K562 (cell line): ENCODE data around the gene ITPKB. TPM values are rescaled to one million over a fixed set of nuclear protein-coding genes. Genes with fewer than 3 reads are reported as not detected.

Experiments
- ATAC-seq: fragments of 200-7000 bp; cut with Tn5 transposase; 3 replicates; pipeline ENCODE4 v1.9.1; 2020; ENCODE audit warnings: moderate library complexity
- BruUV-seq: library from RNA; stranded (reverse); fragments of 400-500 nt; replicated peaks from 2 replicates; lab custom pipeline; 2021; lab: Mats Ljungman, UMichigan
- CTCF ChIA-PET: fragments of 300-600 bp; formaldehyde crosslinking; extraction: SDS; loops from one replicate; lab custom pipeline; 2021; ENCODE audit warnings: low intra/inter-chr PET ratio; lab: Yijun Ruan, JAX
- POLR2A ChIA-PET: fragments of 300-600, 350-650 bp; sonication (Branson Sonifier 250); formaldehyde crosslinking; extraction: SDS; loops from one replicate; lab custom pipeline; 2021; ENCODE audit warnings: antibody characterized with exemption, inconsistent platforms; lab: Yijun Ruan, JAX
- DNase-seq, 4 experiments: peaks; one replicate each; pipeline versions ENCODE4 v3.0.0 to v3.0.0-alpha.2; 2011 to 2018; ENCODE audit warnings: low spot score in 3 of 4, mixed read lengths in 3 of 4; ENCODE audit errors: extremely low read depth in 1 of 4
- FAIRE-seq: peaks from 2 replicates; lab custom pipeline; 2011; peaks lifted over from hg19 to GRCh38; lab: Jason Lieb, UNC
- H2AFZ ChIP-seq: 2 replicates; pipeline ENCODE4 v1.6.0; 2011; ENCODE audit warnings: low read depth, low read length, control low read depth, inconsistent platforms
- H3K27ac ChIP-seq: fragments of 200-600 bp; 3 replicates; pipeline ENCODE4 v1.8.0; 2011; ENCODE audit warnings: low read depth, mild to moderate bottlenecking, control low read depth, inconsistent platforms, low read length, moderate library complexity, mixed read lengths; ENCODE audit errors: extremely low read depth
- H3K27me3 ChIP-seq, 2 experiments: fragments of 300-600 bp in 1 of 2; 2 replicates in 1 of 2; 3 replicates in 1 of 2; pipeline versions ENCODE4 v1.6.0 to v1.8.0; 2011; ENCODE audit warnings: inconsistent platforms in 2 of 2, low read length in 2 of 2, mild to moderate bottlenecking in 1 of 2, mixed read lengths in 1 of 2, moderate library complexity in 1 of 2; ENCODE audit not compliant: control insufficient read depth in 2 of 2, insufficient read depth in 2 of 2
- H3K36me3 ChIP-seq: fragments of 300-600 bp; 3 replicates; pipeline ENCODE4 v1.8.0; 2011; ENCODE audit warnings: mild to moderate bottlenecking, low read length, inconsistent platforms; ENCODE audit not compliant: control insufficient read depth, insufficient read depth
- H3K4me1 ChIP-seq, 2 experiments: fragments of 200-600 bp in 1 of 2; replicated peaks in 1 of 2; 2 replicates in 1 of 2; 3 replicates in 1 of 2; pipeline versions ENCODE4 v1.5.1 to v1.8.0; 2011; ENCODE audit warnings: inconsistent platforms in 2 of 2, low read length in 2 of 2, mild to moderate bottlenecking in 1 of 2, mixed read lengths in 1 of 2, moderate library complexity in 1 of 2; ENCODE audit not compliant: control insufficient read depth in 2 of 2, insufficient read depth in 2 of 2
- H3K4me2 ChIP-seq: 2 replicates; pipeline ENCODE4 v1.6.1; 2011; ENCODE audit warnings: low read length, control low read depth, inconsistent platforms, mixed read lengths; ENCODE audit not compliant: insufficient read depth
- H3K4me3 ChIP-seq: fragments of 200-600 bp; sonication (generic), shearing (Covaris generic); 2 replicates; pipeline ENCODE4 v1.5.1; 2016; ENCODE audit warnings: control low read depth, inconsistent platforms
- H3K79me2 ChIP-seq: fragments of 200-600 bp; 3 replicates; pipeline ENCODE4 v1.8.0; 2011; ENCODE audit warnings: low read length, inconsistent platforms; ENCODE audit not compliant: control insufficient read depth, insufficient read depth
- H3K9ac ChIP-seq, 2 experiments: 2 replicates each; pipeline versions ENCODE4 v1.6.0 to v1.6.1; 2011; ENCODE audit warnings: low read depth in 2 of 2, low read length in 2 of 2, control low read depth in 1 of 2, inconsistent platforms in 1 of 2, mild to moderate bottlenecking in 1 of 2, mixed read lengths in 1 of 2; ENCODE audit not compliant: insufficient read depth in 1 of 2
- H3K9me1 ChIP-seq: one replicate; pipeline ENCODE4 v1.6.0; 2011; ENCODE audit warnings: inconsistent platforms, mild to moderate bottlenecking, low read length, moderate library complexity; ENCODE audit not compliant: control insufficient read depth, insufficient read depth
- H3K9me3 ChIP-seq: replicated peaks from 2 replicates; pipeline ENCODE4 v1.5.1; 2011; ENCODE audit warnings: low read depth, low read length, inconsistent platforms; ENCODE audit not compliant: control insufficient read depth, insufficient read depth
- H4K20me1 ChIP-seq: replicated peaks from 2 replicates; pipeline ENCODE4 v1.6.1; 2011; ENCODE audit warnings: low read length, inconsistent platforms, mixed read lengths; ENCODE audit not compliant: control insufficient read depth, insufficient read depth
- CTCF ChIP-seq, 3 experiments: IDR thresholded peaks in 2 of 3; conservative IDR thresholded peaks in 1 of 3; 2 replicates each; pipeline ENCODE4 v1.5.1; 2011 to 2012; ENCODE audit warnings: low read length in 3 of 3, mild to moderate bottlenecking in 3 of 3, control low read depth in 2 of 3, improper control_type of control experiment in 1 of 3, inconsistent platforms in 1 of 3, low read depth in 1 of 3, mixed read lengths in 1 of 3, moderate library complexity in 1 of 3; ENCODE audit not compliant: insufficient read depth in 2 of 3
- CTCFL ChIP-seq: IDR thresholded peaks from 2 replicates; pipeline ENCODE4 v1.6.1; 2011; ENCODE audit warnings: borderline replicate concordance, low read depth, mild to moderate bottlenecking, moderate library complexity, low read length; ENCODE audit not compliant: insufficient read depth, poor library complexity, severe bottlenecking
- EZH2 ChIP-seq: IDR thresholded peaks from 2 replicates; pipeline ENCODE4 v1.6.1; 2012; ENCODE audit warnings: low read depth, mild to moderate bottlenecking, inconsistent platforms, low read length, borderline replicate concordance
- MAX ChIP-seq: sonication (generic); formaldehyde crosslinking; IDR thresholded peaks from 2 replicates; pipeline ENCODE4 v1.9.0; 2022; ENCODE audit warnings: mild to moderate bottlenecking, missing genetic modification reagents
- MYC ChIP-seq, 2 experiments: fragments of 250-450 bp in 1 of 2; sonication (Bioruptor Pico) in 1 of 2; IDR thresholded peaks; 2 replicates each; pipeline versions ENCODE4 v1.5.1 to v1.6.1; 2012 to 2021; ENCODE audit warnings: low read depth in 2 of 2, borderline replicate concordance in 1 of 2, improper control_type of control experiment in 1 of 2, low read length in 1 of 2, mild to moderate bottlenecking in 1 of 2, moderate library complexity in 1 of 2
- SIN3A ChIP-seq, 2 experiments: fragments of 150-350 bp in 1 of 2; IDR thresholded peaks; 2 replicates each; pipeline ENCODE4 v1.6.1; 2011 to 2016; ENCODE audit warnings: borderline replicate concordance in 2 of 2, low read depth in 2 of 2, low read length in 2 of 2, mild to moderate bottlenecking in 2 of 2, moderate library complexity in 2 of 2; ENCODE audit not compliant: control insufficient read depth in 1 of 2
- STAG1 ChIP-seq: sonication (generic); formaldehyde crosslinking; IDR thresholded peaks from 2 replicates; pipeline ENCODE4 v1.5.0; 2020; ENCODE audit warnings: missing genetic modification reagents, borderline replicate concordance
- TEAD1 ChIP-seq, 2 experiments: fragments of 450-650 bp in 1 of 2; sonication (generic) in 1 of 2; formaldehyde crosslinking; IDR thresholded peaks; 2 replicates each; pipeline versions ENCODE4 v1.4.0 to v1.8.0; 2020 to 2022; ENCODE audit warnings: mild to moderate bottlenecking in 2 of 2, missing genetic modification reagents in 1 of 2
- ZKSCAN3 ChIP-seq: fragments of 250-450 bp; sonication (Bioruptor Pico); IDR thresholded peaks from 2 replicates; pipeline ENCODE4 v1.4.0; 2020
- ZNF740 ChIP-seq, 3 experiments: fragments of 200-800 bp in 1 of 3; sonication (Bioruptor generic) in 1 of 3; sonication (generic) in 1 of 3; formaldehyde crosslinking in 1 of 3; IDR thresholded peaks; 2 replicates each; pipeline versions ENCODE4 v1.6.1 to v1.8.0; 2016 to 2022; ENCODE audit warnings: mild to moderate bottlenecking in 2 of 3, missing compliant biosample characterization in 2 of 3, missing genetic modification characterization in 2 of 3, missing genetic modification reagents in 1 of 3
- WGBS: fragments of 100-300 bp; shearing (Covaris generic); methylation state at CpG from one replicate; pipeline ENCODE4 v1.1.6; 2016; ENCODE audit warnings: low coverage, mixed read lengths; ENCODE audit not compliant: insufficient coverage; ENCODE audit errors: missing lambda C conversion rate; 5-methylcytosine and 5-hydroxymethylcytosine counted together
- in situ Hi-C: fragments of 300-500 bp; cut with MboI; formaldehyde crosslinking; loops from 4 replicates; pipeline ENCODE4 v1.15.0; 2018; ENCODE audit warnings: inconsistent platforms, mixed read lengths
- intact Hi-C: fragments of 100-400 bp; cut with micrococcal nuclease; formaldehyde crosslinking; loops from 2 replicates; pipeline ENCODE4 v1.14.2; 2022
- polyA plus RNA-seq, 8 experiments: library from polyadenylated mRNA; depleted of rRNA in 4 of 8; stranded (reverse) in 5 of 8; unstranded in 3 of 8; fragments of >200 nt; fragmentation: Nextera tagmentation in 2 of 8; fragmentation: Illumina TruSeq in 1 of 8; extraction: Ambion mirVana in 2 of 8; extraction: Trizol in 1 of 8; gene quantifications; 2 replicates each; pipeline versions ENCODE4 v1.2.1 to v1.2.3, GENCODE V29; 2011 to 2014; ENCODE audit warnings: inconsistent platforms in 1 of 8, missing spikeins in 1 of 8
- total RNA-seq, 7 experiments: library from RNA; depleted of rRNA in 6 of 7; stranded (reverse); fragments of >200 nt in 6 of 7; fragmentation: Illumina TruSeq in 2 of 7; extraction: Trizol in 2 of 7; gene quantifications; 2 replicates each; pipeline versions ENCODE4 v1.2.1 to v1.2.3, GENCODE V29; 2011 to 2021; ENCODE audit warnings: low replicate concordance in 1 of 7

ITPKB gene
- total and polyA plus RNA-seq, 9 of the 15 experiments (the other 6 are each of a cell fraction or from before 2014, with no cell fraction given) = 0.01 to 0.22 TPM; not detected in 7

GRCh38 chr1:226637147-226637935, 101.7 kb downstream of the ITPKB start:
- H3K9ac ChIP-seq = no peak overlapping the region
- H4K20me1 ChIP-seq = 0 out of 2 replicates have a peak, but pooled peaks cover 10% of the 10 kb centered on the region
- no peak overlapping the region for H3K4me2 ChIP-seq
- ATAC-seq (peak; percentile 82), FAIRE-seq (peak; percentile 96), DNase-seq (peak; percentile 68 to 76 (median 75))
- H3K79me2 ChIP-seq = no peaks in the 10 kb centered on the region
- H2AFZ ChIP-seq = no peak overlapping the region
- in situ Hi-C loops = loop anchor here (5.0 to 10.0 kb wide), 3 partner anchors 190 to 1317 kb away; no protein-coding TSS in a partner anchor
- peaks cover 46 to 90% of the 10 kb centered on the region in 2 experiments for H3K27me3 ChIP-seq
- peaks cover 0 to 26% of the 10 kb centered on the region in 2 experiments; a peak in 2 of 5 replicates for H3K4me1 ChIP-seq
- POLR2A ChIA-PET = interaction anchor here (0.8 to 1.2 kb wide), 4 partner anchors 8 to 179 kb away, joined by 3 to 4 read pairs (median 3); no protein-coding TSS in a partner anchor
- H3K4me3 ChIP-seq = no peak overlapping the region
- 15% methylated on average over 29 of the region's 29 CpGs for WGBS
- BruUV-seq = no TSS peak
- no peaks in the 10 kb centered on the region for H3K9me3 ChIP-seq
- H3K9me1 ChIP-seq = no peaks in the 10 kb centered on the region
- no peaks in the 10 kb centered on the region for H3K36me3 ChIP-seq
- CTCF ChIA-PET = interaction anchor here (0.6 to 1.1 kb wide), 2 partner anchors 802 to 844 kb away, joined by 3 to 5 read pairs; no protein-coding TSS in a partner anchor
- intact Hi-C loops = loop anchor here (5.0 kb wide), 1 partner anchor 40 kb away; no protein-coding TSS in a partner anchor
- H3K27ac ChIP-seq = no peak overlapping the region
- TF ChIP-seq TEAD1 (CRISPR knock-in tag; IDR thresholded peaks at IDR 0.05) (no peak; a peak in 1 of 4 replicates), ZKSCAN3 (CRISPR knock-in tag) (no peak), MAX (CRISPR knock-in tag) (peak; percentile 38; the same call in 1 of the 2 replicates), STAG1 (CRISPR knock-in tag) (no peak), CTCF (IDR thresholded peaks at IDR 0.05 in 2 of 3, conservative IDR thresholded peaks at IDR 0.05 in 1 of 3; ENCODE audit: insufficient read depth in 2 of 3, low read depth in 1 of 3, low read length in 3 of 3) (peak; percentile 82 to 86 (median 83)), EZH2 (peak; percentile 30; the same call in 1 of the 2 replicates), CTCFL (peak; percentile 90), ZNF740 (CRISPR knock-in tag; IDR thresholded peaks at IDR 0.05) (no peak), ZNF740 (tag; IDR thresholded peaks at IDR 0.05) (no peak), SIN3A (IDR thresholded peaks at IDR 0.05; ENCODE audit: borderline replicate concordance in 2 of 2, control insufficient read depth in 1 of 2, low read depth in 2 of 2, low read length in 2 of 2) (no peak), MYC (IDR thresholded peaks at IDR 0.05; ENCODE audit: low read depth, low read length) (peak; percentile 73), MYC (CRISPR knock-in tag; IDR thresholded peaks at IDR 0.05; ENCODE audit: borderline replicate concordance, low read depth) (no peak)
